Pancreas (tissue), 10 donors: ENCODE measurements around the gene ALDH8A1. TPM values are rescaled to one million over a fixed set of nuclear protein-coding genes. Genes with fewer than 3 reads are reported as not detected.

Experiments used
- ATAC-seq, 4 donors: fragments of 200-7000 bp; cut with Tn5 transposase; one replicate each; pipeline versions ENCODE4 v1.8.0 to v1.9.1; 2020; ENCODE audit warnings: mild to moderate bottlenecking in 4 of 4, moderate library complexity in 4 of 4
- DNase-seq, 6 donors: peaks; one replicate each; pipeline ENCODE4 v3.0.0-alpha.2; 2020
- FAIRE-seq: peaks from 2 replicates; lab custom pipeline; 2012; peaks lifted over from hg19 to GRCh38; lab: Jason Lieb, UNC
- H3K27ac ChIP-seq, 4 donors: fragments of 200-600 bp; sonication (generic); 1 replicate in 3 of 4; 2 replicates in 1 of 4; pipeline versions ENCODE4 v1.5.0 to v1.8.0; 2020
- H3K27me3 ChIP-seq, 4 donors: fragments of 200-600 bp; one replicate each; pipeline ENCODE4 v1.8.0; 2021
- H3K36me3 ChIP-seq, 3 donors: fragments of 200-600 bp; sonication (generic) in 1 of 3; one replicate each; pipeline versions ENCODE4 v1.5.0 to v1.8.0; 2020 to 2021
- H3K4me1 ChIP-seq, 3 donors: fragments of 200-600 bp; one replicate each; pipeline ENCODE4 v1.8.0; 2021
- H3K4me3 ChIP-seq, 4 donors: fragments of 200-600 bp; sonication (generic) in 2 of 4; one replicate each; pipeline versions ENCODE4 v1.5.0 to v1.8.0; 2020 to 2021
- H3K9me3 ChIP-seq, 4 donors: fragments of 200-600 bp; one replicate each; pipeline ENCODE4 v1.8.0; 2021
- WGBS, 2 donors: extraction: QIAGEN DNeasy Blood & Tissue Kit; methylation state at CpG; one replicate each; pipeline ENCODE4 v1.1.7; 2013; 5-methylcytosine and 5-hydroxymethylcytosine counted together
- intact Hi-C, 3 donors: fragments of 100-400 bp; cut with DNase I; formaldehyde crosslinking; loops; one replicate each; pipeline versions ENCODE4 v1.11.1 to v1.14.2; 2022
- polyA plus RNA-seq, 2 donors: library from polyadenylated mRNA; stranded (reverse); fragments of 200-250 nt; gene quantifications; one replicate each; pipeline ENCODE4 v1.2.3, GENCODE V29; 2013
- total RNA-seq, 6 donors: library from RNA; stranded (reverse); fragmentation: NEBNext Ultra II Directional in 4 of 6; extraction: Animal tissue kit (Norgen Biotek cat#: 25700) in 4 of 6; gene quantifications; one replicate each; pipeline versions ENCODE4 v1.2.1 to v1.2.4, GENCODE V29; 2021 to 2023
- TF ChIP-seq, protein P1 (sequence below), 4 donors: fragments of 200-600 bp; sonication (generic) in 3 of 4; IDR thresholded peaks; one replicate each; pipeline versions ENCODE4 v1.5.0 to v1.8.0; 2021; ENCODE audit warnings: antibody characterized with exemption in 4 of 4
- donor health status: healthy with polysubstance abuse.
- donor health status: DM: no; HTN: no; CAD: no; lungs with moderate emphysema.
- donor health status: DM: no; HTN: no; CAD: no.
- donor health status: control.
- donor health status: control.
- donor health status: Bipolar disorder and iron deficiency.
- donor health status: DM: yes; HTN: yes; CAD: no.
- donor health status: DM: no; HTN: no; CAD: no.
- donor health status: DM: no; HTN: no; CAD: no.
- donor health status: DM: yes; HTN: yes; CAD: no.

The ALDH8A1 gene
- total and polyA plus RNA-seq, 8 donors: 0.12 to 1.4 (median 0.74) TPM

DNA sequence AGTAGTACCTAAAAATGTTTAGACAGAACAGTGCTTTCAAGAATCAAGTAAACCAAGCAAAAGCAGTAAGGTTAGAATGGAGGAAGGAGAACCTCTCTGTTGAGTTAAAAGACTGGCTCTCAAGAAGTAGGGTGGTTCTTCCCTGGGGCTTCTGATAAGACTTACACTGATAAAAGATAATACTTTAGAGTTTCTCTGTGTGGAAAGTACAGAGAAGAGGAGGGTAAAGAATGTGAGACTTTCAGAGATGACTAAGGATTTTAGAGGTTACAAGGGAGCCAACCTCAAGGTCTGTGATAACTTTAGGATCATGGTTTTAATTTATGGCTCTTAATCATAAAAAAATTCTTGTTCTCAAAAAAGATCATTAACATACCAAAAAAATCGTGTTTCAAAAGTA is 30.9 kb upstream of the ALDH8A1 start:
- TF ChIP-seq, protein P1, sequence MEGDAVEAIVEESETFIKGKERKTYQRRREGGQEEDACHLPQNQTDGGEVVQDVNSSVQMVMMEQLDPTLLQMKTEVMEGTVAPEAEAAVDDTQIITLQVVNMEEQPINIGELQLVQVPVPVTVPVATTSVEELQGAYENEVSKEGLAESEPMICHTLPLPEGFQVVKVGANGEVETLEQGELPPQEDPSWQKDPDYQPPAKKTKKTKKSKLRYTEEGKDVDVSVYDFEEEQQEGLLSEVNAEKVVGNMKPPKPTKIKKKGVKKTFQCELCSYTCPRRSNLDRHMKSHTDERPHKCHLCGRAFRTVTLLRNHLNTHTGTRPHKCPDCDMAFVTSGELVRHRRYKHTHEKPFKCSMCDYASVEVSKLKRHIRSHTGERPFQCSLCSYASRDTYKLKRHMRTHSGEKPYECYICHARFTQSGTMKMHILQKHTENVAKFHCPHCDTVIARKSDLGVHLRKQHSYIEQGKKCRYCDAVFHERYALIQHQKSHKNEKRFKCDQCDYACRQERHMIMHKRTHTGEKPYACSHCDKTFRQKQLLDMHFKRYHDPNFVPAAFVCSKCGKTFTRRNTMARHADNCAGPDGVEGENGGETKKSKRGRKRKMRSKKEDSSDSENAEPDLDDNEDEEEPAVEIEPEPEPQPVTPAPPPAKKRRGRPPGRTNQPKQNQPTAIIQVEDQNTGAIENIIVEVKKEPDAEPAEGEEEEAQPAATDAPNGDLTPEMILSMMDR (IDR thresholded peaks at IDR 0.05): no peak
- Histone ChIP-seq H3K4me3 (no peak overlapping the region), H3K9me3 (no peaks in the 10 kb centered on the region), H3K36me3 (peaks cover 0 to 38% (median 7%) of the 10 kb centered on the region in 3 donors), H3K4me1 (no peaks in the 10 kb centered on the region), H3K27me3 (no peaks in the 10 kb centered on the region), H3K27ac (no peak overlapping the region)
- no peak for DNase-seq
- ATAC-seq: no peak
- no peak for FAIRE-seq
- WGBS, 2 donors: 47 to 56% methylated on average over 1 of the region's 1 CpG
- intact Hi-C loops: no loop called here

DNA sequence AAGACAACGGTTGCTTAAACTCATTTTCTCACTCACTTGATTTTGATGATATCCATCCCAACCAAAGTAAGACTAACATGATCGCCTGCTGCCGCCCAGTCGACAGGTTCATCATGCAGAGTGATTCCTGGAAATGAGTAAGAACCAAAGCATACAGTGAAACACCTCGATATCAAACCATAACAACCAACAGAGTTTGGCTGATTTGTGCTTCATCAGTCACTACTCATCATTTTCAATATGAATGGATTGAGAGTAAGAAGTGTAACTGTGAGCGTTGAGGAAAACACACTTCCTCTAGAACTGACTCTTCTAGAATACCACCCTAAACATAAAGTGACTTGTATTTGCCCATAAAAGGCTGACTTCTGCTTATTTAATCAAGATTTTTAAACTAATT is 29.2 kb upstream of the ALDH8A1 start:
- Histone ChIP-seq H3K36me3 (peaks cover 0 to 25% (median 7%) of the 10 kb centered on the region in 3 donors), H3K4me1 (no peaks in the 10 kb centered on the region), H3K4me3 (no peak overlapping the region), H3K9me3 (no peaks in the 10 kb centered on the region), H3K27ac (no peak overlapping the region), H3K27me3 (no peaks in the 10 kb centered on the region)
- ATAC-seq: no peak
- no peak for FAIRE-seq
- intact Hi-C loops: no loop called here
- TF ChIP-seq, protein P1 (IDR thresholded peaks at IDR 0.05): no peak
- no peak for DNase-seq
- 94 to 96% methylated on average over 6 of the region's 6 CpGs for WGBS, 2 donors

DNA sequence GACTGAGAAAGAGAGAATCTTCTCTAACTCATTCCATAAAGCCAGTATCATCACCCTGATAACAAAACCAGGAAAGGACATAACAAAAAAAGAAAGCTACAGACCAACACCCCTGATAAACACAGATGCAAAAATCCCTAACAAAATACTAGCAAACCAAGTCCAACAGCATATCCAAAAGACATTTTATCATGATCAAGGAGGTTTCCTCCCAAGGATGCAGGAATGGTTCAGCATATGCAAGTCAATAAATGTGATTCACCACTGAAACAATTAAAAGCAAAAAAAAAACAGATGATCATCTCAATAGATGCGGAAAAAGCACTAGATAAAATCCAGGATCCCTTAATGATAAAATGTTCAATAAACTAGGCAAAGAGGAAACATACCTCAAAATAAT is 24.5 kb upstream of the ALDH8A1 start:
- intact Hi-C loops: no loop called here
- Histone ChIP-seq H3K4me3 (no peak overlapping the region), H3K36me3 (no peaks in the 10 kb centered on the region), H3K27ac (no peak overlapping the region), H3K27me3 (no peaks in the 10 kb centered on the region), H3K9me3 (no peaks in the 10 kb centered on the region), H3K4me1 (no peaks in the 10 kb centered on the region)
- WGBS, 2 donors: 99 to 100% methylated on average over 1 of the region's 1 CpG
- DNase-seq (no peak), ATAC-seq (no peak), FAIRE-seq (no peak)
- TF ChIP-seq, protein P1 (IDR thresholded peaks at IDR 0.05): no peak

DNA sequence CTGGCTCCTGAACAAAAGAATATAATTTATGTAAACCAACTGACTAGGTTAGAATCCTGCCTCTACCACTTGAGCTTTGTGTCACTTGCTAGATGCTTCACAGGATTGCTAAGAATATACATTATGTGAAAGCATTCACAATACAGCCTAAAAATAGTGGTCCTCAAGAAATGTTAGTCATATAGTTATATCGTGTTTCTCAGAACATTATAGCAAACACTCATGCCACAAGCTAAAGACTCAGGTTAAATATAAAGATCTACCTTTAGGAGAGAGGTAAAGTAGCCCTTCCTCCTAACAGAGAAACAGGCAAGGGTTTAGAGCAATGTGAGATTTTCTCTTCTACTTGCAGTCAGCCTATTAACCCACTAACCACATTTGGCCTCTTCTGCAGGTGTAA is 17.8 kb upstream of the ALDH8A1 start:
- H3K4me3 ChIP-seq: no peak overlapping the region
- no peaks in the 10 kb centered on the region for H3K9me3 ChIP-seq
- no peaks in the 10 kb centered on the region for H3K27me3 ChIP-seq
- no peak for ATAC-seq
- H3K4me1 ChIP-seq: no peaks in the 10 kb centered on the region
- no peak overlapping the region for H3K27ac ChIP-seq
- WGBS, 2 donors: 88 to 90% methylated on average over 1 of the region's 1 CpG
- DNase-seq: no peak
- TF ChIP-seq, protein P1 (IDR thresholded peaks at IDR 0.05): no peak
- FAIRE-seq: no peak
- intact Hi-C loops: no loop called here
- peaks cover 3 to 18% (median 8%) of the 10 kb centered on the region in 3 donors for H3K36me3 ChIP-seq

DNA sequence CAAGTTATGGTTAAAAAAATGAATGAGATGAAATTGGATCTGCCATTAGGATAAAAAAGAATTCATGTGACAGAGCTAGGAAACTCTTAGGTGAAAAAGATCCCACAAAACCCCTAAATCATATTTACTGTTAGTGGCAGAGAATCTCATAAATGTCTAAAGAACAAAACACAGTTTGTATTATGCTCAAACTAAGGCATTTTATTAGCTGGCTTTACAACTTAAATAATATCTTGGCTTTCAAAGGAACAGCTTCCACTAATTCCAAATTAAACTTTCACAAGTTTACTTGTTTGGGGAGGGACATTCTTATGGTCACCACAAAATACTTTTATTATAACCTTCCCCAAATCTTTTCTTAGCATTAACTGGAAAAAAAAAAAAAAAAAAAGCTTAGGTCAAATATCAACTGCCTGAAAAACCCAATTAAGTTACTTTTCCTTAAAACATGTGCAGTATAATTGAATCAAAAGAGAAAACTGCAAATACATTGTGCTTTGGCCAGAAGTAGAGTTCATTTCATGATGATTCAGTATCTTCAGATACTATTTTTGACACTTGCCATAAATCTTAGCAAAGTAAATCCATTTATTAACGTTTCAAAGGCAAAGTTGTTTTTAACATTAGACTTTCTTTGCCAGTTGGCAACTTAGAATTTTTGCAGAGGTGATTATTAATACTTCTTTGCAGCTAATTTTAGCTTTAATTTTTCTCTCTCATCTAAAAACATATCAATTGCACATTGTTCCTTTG is 14.7 kb upstream of the ALDH8A1 start:
- TF ChIP-seq, protein P1 (IDR thresholded peaks at IDR 0.05): no peak
- no peak for ATAC-seq
- intact Hi-C loops: no loop called here
- peaks cover 3 to 18% (median 8%) of the 10 kb centered on the region in 3 donors for H3K36me3 ChIP-seq
- no peak overlapping the region for H3K27ac ChIP-seq
- no peak for DNase-seq
- no peak overlapping the region for H3K4me3 ChIP-seq
- H3K9me3 ChIP-seq: no peaks in the 10 kb centered on the region
- H3K4me1 ChIP-seq: no peaks in the 10 kb centered on the region
- no peaks in the 10 kb centered on the region for H3K27me3 ChIP-seq
- 49 to 52% methylated on average over 1 of the region's 1 CpG for WGBS, 2 donors
- no peak for FAIRE-seq
